Mucosa of gallbladder (tissue), 1 donor: ENCODE data around the gene TENM4. TPM values are rescaled to one million over a fixed set of nuclear protein-coding genes. Genes with fewer than 3 reads are reported as not detected.

ENCODE experiments used
- DNase-seq: peaks from one replicate; pipeline ENCODE4 v3.0.0-alpha.2; 2020; ENCODE audit warnings: low spot score
- total RNA-seq: library from RNA; stranded (reverse); gene quantifications from one replicate; pipeline ENCODE4 v1.2.1, GENCODE V29; 2021
- donor health status: DM: no; HTN: no; CAD: no.

TENM4 gene
- total RNA-seq, 1 donor from 2014 or later = 8.4 TPM

GRCh38 chr11:78711735-78712134 is 729.1 kb downstream of the TENM4 start:
- no peak for DNase-seq

GRCh38 chr11:78710417-78710816 is 730.4 kb downstream of the TENM4 start:
- DNase-seq = no peak

GRCh38 chr11:78708388-78708787 is 732.4 kb downstream of the TENM4 start:
- no peak for DNase-seq

- no peak for DNase-seq
Observed at GRCh38 chr11:78706551-78706950, 734.3 kb downstream of the TENM4 start.

- no peak for DNase-seq
Observed at GRCh38 chr11:78704811-78705210, 736.0 kb downstream of the TENM4 start.

GRCh38 chr11:78699609-78700135 is 741.2 kb downstream of the TENM4 start:
- no peak for DNase-seq

- DNase-seq = no peak
Observed at GRCh38 chr11:78698612-78699011, 742.2 kb downstream of the TENM4 start.

- no peak for DNase-seq
Observed at GRCh38 chr11:78696177-78696576, 744.7 kb downstream of the TENM4 start.

- no peak for DNase-seq
Observed at GRCh38 chr11:78694152-78694551, 746.7 kb downstream of the TENM4 start.

- DNase-seq = no peak
Observed at GRCh38 chr11:78691215-78691614, 749.6 kb downstream of the TENM4 start.

GRCh38 chr11:78690352-78690987 is 750.4 kb downstream of the TENM4 start:
- no peak for DNase-seq

GRCh38 chr11:78689585-78690153 is 751.2 kb downstream of the TENM4 start:
- no peak for DNase-seq

GRCh38 chr11:78689101-78689500 is 751.7 kb downstream of the TENM4 start:
- DNase-seq = no peak

- DNase-seq = no peak
Observed at GRCh38 chr11:78688460-78688859, 752.4 kb downstream of the TENM4 start.

- no peak for DNase-seq
Observed at GRCh38 chr11:78685156-78685555, 755.7 kb downstream of the TENM4 start.

GRCh38 chr11:78684377-78684776 is 756.5 kb downstream of the TENM4 start:
- DNase-seq = no peak

- no peak for DNase-seq
Observed at GRCh38 chr11:78683774-78684173, 757.1 kb downstream of the TENM4 start.

- DNase-seq = no peak
Observed at GRCh38 chr11:78676026-78676557, 764.7 kb downstream of the TENM4 start.

- no peak for DNase-seq
Observed at GRCh38 chr11:78672850-78673620, 767.8 kb downstream of the TENM4 start.

- DNase-seq = no peak
Observed at GRCh38 chr11:78669249-78669648, 771.6 kb downstream of the TENM4 start.

GRCh38 chr11:78667461-78667860 is 773.4 kb downstream of the TENM4 start:
- no peak for DNase-seq

- no peak for DNase-seq
Observed at GRCh38 chr11:78666675-78667160, 774.1 kb downstream of the TENM4 start.
